Measurements from ENCODE around the gene C2CD4C.

C2CD4C gene

GRCh38 chr19:378706-379105 lies 30.2 kb downstream of the C2CD4C start:
- no peaks in the 10 kb centered on the region for H3K36me3 Mint-ChIP-seq (ENCODE audit: low read depth)
- no peak overlapping the region for H3K27ac Mint-ChIP-seq
- H3K27me3 Mint-ChIP-seq (ENCODE audit: low read depth), result peaks cover 9% of the 10 kb centered on the region
- H3K9me3 Mint-ChIP-seq, result no peaks in the 10 kb centered on the region
- peaks cover 11% of the 10 kb centered on the region for H3K4me1 Mint-ChIP-seq (ENCODE audit: low read depth)
- no peak overlapping the region for H3K4me3 Mint-ChIP-seq

- Mint-ChIP-seq H3K36me3 (ENCODE audit: low read depth) (no peaks in the 10 kb centered on the region), H3K9me3 (no peaks in the 10 kb centered on the region), H3K27ac (peak overlapping the region; percentile 76), H3K4me1 (ENCODE audit: low read depth) (peaks cover 8% of the 10 kb centered on the region), H3K4me3 (no peak overlapping the region), H3K27me3 (ENCODE audit: low read depth) (peaks cover 4% of the 10 kb centered on the region)
Measured at GRCh38 chr19:377801-378581, 31.0 kb downstream of the C2CD4C start.

- no peaks in the 10 kb centered on the region for H3K36me3 Mint-ChIP-seq (ENCODE audit: low read depth)
- no peak overlapping the region for H3K4me3 Mint-ChIP-seq
- H3K9me3 Mint-ChIP-seq, result no peaks in the 10 kb centered on the region
- H3K27ac Mint-ChIP-seq, result no peak overlapping the region
- no peaks in the 10 kb centered on the region for H3K27me3 Mint-ChIP-seq (ENCODE audit: low read depth)
- H3K4me1 Mint-ChIP-seq (ENCODE audit: low read depth), result peaks cover 3% of the 10 kb centered on the region
Measured at GRCh38 chr19:376111-376470, 32.9 kb downstream of the C2CD4C start.

- H3K4me1 Mint-ChIP-seq (ENCODE audit: low read depth), result peaks cover 3% of the 10 kb centered on the region
- no peak overlapping the region for H3K27ac Mint-ChIP-seq
- no peak overlapping the region for H3K4me3 Mint-ChIP-seq
- H3K36me3 Mint-ChIP-seq (ENCODE audit: low read depth), result no peaks in the 10 kb centered on the region
- no peaks in the 10 kb centered on the region for H3K27me3 Mint-ChIP-seq (ENCODE audit: low read depth)
- no peaks in the 10 kb centered on the region for H3K9me3 Mint-ChIP-seq
Measured at GRCh38 chr19:375395-376110, 33.4 kb downstream of the C2CD4C start.

- no peaks in the 10 kb centered on the region for H3K36me3 Mint-ChIP-seq (ENCODE audit: low read depth)
- H3K4me3 Mint-ChIP-seq, result no peak overlapping the region
- H3K27me3 Mint-ChIP-seq (ENCODE audit: low read depth), result no peaks in the 10 kb centered on the region
- H3K9me3 Mint-ChIP-seq, result no peaks in the 10 kb centered on the region
- H3K27ac Mint-ChIP-seq, result no peak overlapping the region
- H3K4me1 Mint-ChIP-seq (ENCODE audit: low read depth), result peaks cover 3% of the 10 kb centered on the region
Measured at GRCh38 chr19:374886-375235, 34.1 kb downstream of the C2CD4C start.

- Mint-ChIP-seq H3K27ac (no peak overlapping the region), H3K27me3 (ENCODE audit: low read depth) (no peaks in the 10 kb centered on the region)
Measured at GRCh38 chr19:374183-374885, 34.6 kb downstream of the C2CD4C start.

GRCh38 chr19:373391-374182 lies 35.4 kb downstream of the C2CD4C start:
- H3K36me3 Mint-ChIP-seq (ENCODE audit: low read depth), result no peaks in the 10 kb centered on the region
- no peaks in the 10 kb centered on the region for H3K9me3 Mint-ChIP-seq
- H3K4me3 Mint-ChIP-seq, result no peak overlapping the region
- peaks cover 3% of the 10 kb centered on the region for H3K4me1 Mint-ChIP-seq (ENCODE audit: low read depth)
- no peak overlapping the region for H3K27ac Mint-ChIP-seq
- H3K27me3 Mint-ChIP-seq (ENCODE audit: low read depth), result no peaks in the 10 kb centered on the region

More at GRCh38 chr19:374183-374885, 34.6 kb downstream of the C2CD4C start:
- no peaks in the 10 kb centered on the region for H3K9me3 Mint-ChIP-seq
- no peak overlapping the region for H3K4me3 Mint-ChIP-seq
- H3K36me3 Mint-ChIP-seq (ENCODE audit: low read depth), result no peaks in the 10 kb centered on the region
- H3K4me1 Mint-ChIP-seq (ENCODE audit: low read depth), result peaks cover 3% of the 10 kb centered on the region

- H3K27me3 Mint-ChIP-seq (ENCODE audit: low read depth), result peaks cover 2% of the 10 kb centered on the region
- H3K4me3 Mint-ChIP-seq, result no peak overlapping the region
- no peaks in the 10 kb centered on the region for H3K4me1 Mint-ChIP-seq (ENCODE audit: low read depth)
- H3K36me3 Mint-ChIP-seq (ENCODE audit: low read depth), result no peaks in the 10 kb centered on the region
- no peak overlapping the region for H3K27ac Mint-ChIP-seq
- H3K9me3 Mint-ChIP-seq, result no peaks in the 10 kb centered on the region
Measured at GRCh38 chr19:372306-372890, 36.5 kb downstream of the C2CD4C start.

- no peak overlapping the region for H3K4me3 Mint-ChIP-seq
- H3K4me1 Mint-ChIP-seq (ENCODE audit: low read depth), result no peaks in the 10 kb centered on the region
- H3K36me3 Mint-ChIP-seq (ENCODE audit: low read depth), result no peaks in the 10 kb centered on the region
Measured at GRCh38 chr19:371501-372168, 37.3 kb downstream of the C2CD4C start.

GRCh38 chr19:370641-371330 lies 38.2 kb downstream of the C2CD4C start:
- Mint-ChIP-seq H3K4me3 (no peak overlapping the region), H3K27me3 (ENCODE audit: low read depth) (peaks cover 8% of the 10 kb centered on the region), H3K36me3 (ENCODE audit: low read depth) (no peaks in the 10 kb centered on the region), H3K27ac (no peak overlapping the region), H3K9me3 (no peaks in the 10 kb centered on the region), H3K4me1 (ENCODE audit: low read depth) (no peaks in the 10 kb centered on the region)

More at GRCh38 chr19:371501-372168, 37.3 kb downstream of the C2CD4C start:
- peaks cover 8% of the 10 kb centered on the region for H3K27me3 Mint-ChIP-seq (ENCODE audit: low read depth)
- H3K9me3 Mint-ChIP-seq, result no peaks in the 10 kb centered on the region
- H3K27ac Mint-ChIP-seq, result no peak overlapping the region

- Mint-ChIP-seq H3K4me3 (no peak overlapping the region), H3K27ac (no peak overlapping the region), H3K9me3 (no peaks in the 10 kb centered on the region), H3K4me1 (ENCODE audit: low read depth) (no peaks in the 10 kb centered on the region), H3K36me3 (ENCODE audit: low read depth) (no peaks in the 10 kb centered on the region), H3K27me3 (ENCODE audit: low read depth) (peaks cover 8% of the 10 kb centered on the region)
Measured at GRCh38 chr19:369876-370275, 39.1 kb downstream of the C2CD4C start.

GRCh38 chr19:369256-369655 lies 39.7 kb downstream of the C2CD4C start:
- Mint-ChIP-seq H3K4me1 (ENCODE audit: low read depth) (no peaks in the 10 kb centered on the region), H3K27ac (no peak overlapping the region), H3K27me3 (ENCODE audit: low read depth) (peaks cover 8% of the 10 kb centered on the region), H3K36me3 (ENCODE audit: low read depth) (no peaks in the 10 kb centered on the region), H3K4me3 (no peak overlapping the region), H3K9me3 (no peaks in the 10 kb centered on the region)

- H3K27me3 Mint-ChIP-seq (ENCODE audit: low read depth), result peaks cover 8% of the 10 kb centered on the region
- no peaks in the 10 kb centered on the region for H3K9me3 Mint-ChIP-seq
- no peaks in the 10 kb centered on the region for H3K36me3 Mint-ChIP-seq (ENCODE audit: low read depth)
- H3K4me3 Mint-ChIP-seq, result no peak overlapping the region
- H3K27ac Mint-ChIP-seq, result no peak overlapping the region
- H3K4me1 Mint-ChIP-seq (ENCODE audit: low read depth), result no peaks in the 10 kb centered on the region
Measured at GRCh38 chr19:368630-369024, 40.3 kb downstream of the C2CD4C start.
